Endodermal cell (in vitro differentiated cells): ENCODE measurements around the gene UGT1A4. TPM values are rescaled to one million over a fixed set of nuclear protein-coding genes. Genes with fewer than 3 reads are reported as not detected.

ENCODE experiments used
- DNase-seq: peaks from one replicate; pipeline ENCODE4 v3.0.0-alpha.2; 2017
- H3K27ac ChIP-seq: 2 replicates; pipeline ENCODE4 v1.5.1; 2013; ENCODE audit warnings: mild to moderate bottlenecking, low read depth, low read length, moderate library complexity
- H3K27me3 ChIP-seq: 2 replicates; pipeline ENCODE4 v1.6.1; 2013; ENCODE audit warnings: mild to moderate bottlenecking, low read length, moderate library complexity; ENCODE audit not compliant: insufficient read depth, control insufficient read depth, poor library complexity, severe bottlenecking
- H3K36me3 ChIP-seq: 2 replicates; pipeline ENCODE4 v1.7.0; 2013; ENCODE audit warnings: mild to moderate bottlenecking, low read length, moderate library complexity; ENCODE audit not compliant: control insufficient read depth, insufficient read depth
- H3K4me1 ChIP-seq: one replicate; pipeline ENCODE4 v1.7.0; 2013; ENCODE audit warnings: low read length; ENCODE audit not compliant: control insufficient read depth, insufficient read depth
- H3K4me3 ChIP-seq: 2 replicates; pipeline ENCODE4 v1.5.1; 2013; ENCODE audit warnings: mild to moderate bottlenecking, low read length, moderate library complexity
- H3K9ac ChIP-seq: 2 replicates; pipeline ENCODE4 v1.6.1; 2013; ENCODE audit warnings: mild to moderate bottlenecking, low read length, moderate library complexity; ENCODE audit not compliant: poor library complexity, severe bottlenecking; ENCODE audit errors: extremely low read depth
- H3K9me3 ChIP-seq: 2 replicates; pipeline ENCODE4 v1.6.1; 2013; ENCODE audit warnings: mild to moderate bottlenecking, low read length, moderate library complexity; ENCODE audit not compliant: control insufficient read depth
- H3K27ac Mint-ChIP-seq: 2 replicates; pipeline ENCODE4 v1.8.0; 2020; ENCODE audit warnings: mixed read lengths
- H3K27me3 Mint-ChIP-seq: 2 replicates; pipeline ENCODE4 v1.8.0; 2021; ENCODE audit warnings: mild to moderate bottlenecking, mixed read lengths; ENCODE audit not compliant: insufficient read depth
- H3K36me3 Mint-ChIP-seq: 2 replicates; pipeline ENCODE4 v1.8.0; 2020; ENCODE audit warnings: low read depth, mixed read lengths
- H3K4me1 Mint-ChIP-seq: 2 replicates; pipeline ENCODE4 v1.8.0; 2020; ENCODE audit warnings: mixed read lengths
- H3K4me3 Mint-ChIP-seq: 2 replicates; pipeline ENCODE4 v1.8.0; 2020; ENCODE audit warnings: mild to moderate bottlenecking, moderate library complexity, mixed read lengths
- H3K9me3 Mint-ChIP-seq: 2 replicates; pipeline ENCODE4 v1.8.0; 2020; ENCODE audit warnings: mild to moderate bottlenecking, mixed read lengths
- CTCF ChIP-seq: fragments of 200-600 bp; sonication (generic); conservative IDR thresholded peaks from 2 replicates; pipeline ENCODE4 v1.5.0; 2021; ENCODE audit warnings: antibody characterized with exemption, mild to moderate bottlenecking
- WGBS, 2 experiments: methylation state at CpG; one replicate each; pipeline versions ENCODE4 v1.1.5 to v1.1.7; 2013; ENCODE audit warnings: missing lambda C conversion rate in 2 of 2, mixed read lengths in 1 of 2; ENCODE audit not compliant: insufficient coverage in 1 of 2, insufficient read length in 1 of 2; 5-methylcytosine and 5-hydroxymethylcytosine counted together
- total RNA-seq, 2 donors: library from RNA; stranded (reverse); fragmentation: NEBNext Ultra II Directional in 1 of 2; extraction: Animal tissue kit (Norgen Biotek cat#: 25700) in 1 of 2; gene quantifications; 2 replicates in 1 of 2; 3 replicates in 1 of 2; pipeline ENCODE4 v1.2.1, GENCODE V29; 2021

Gene UGT1A4
- total RNA-seq, 2 donors from 2014 or later = not detected

DNA sequence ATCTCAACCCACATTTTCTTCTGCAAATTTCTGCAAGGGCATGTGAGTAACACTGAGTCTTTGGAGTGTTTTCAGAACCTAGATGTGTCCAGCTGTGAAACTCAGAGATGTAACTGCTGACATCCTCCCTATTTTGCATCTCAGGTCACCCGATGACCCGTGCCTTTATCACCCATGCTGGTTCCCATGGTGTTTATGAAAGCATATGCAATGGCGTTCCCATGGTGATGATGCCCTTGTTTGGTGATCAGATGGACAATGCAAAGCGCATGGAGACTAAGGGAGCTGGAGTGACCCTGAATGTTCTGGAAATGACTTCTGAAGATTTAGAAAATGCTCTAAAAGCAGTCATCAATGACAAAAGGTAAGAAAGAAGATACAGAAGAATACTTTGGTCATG, 49.5 kb downstream of the UGT1A4 start:
- Histone ChIP-seq H3K4me1 (no peaks in the 10 kb centered on the region), H3K4me3 (no peak overlapping the region), H3K9me3 (no peaks in the 10 kb centered on the region), H3K36me3 (no peaks in the 10 kb centered on the region), H3K27me3 (peaks cover 14% of the 10 kb centered on the region), H3K27ac (no peak overlapping the region), H3K9ac (no peak overlapping the region)
- Mint-ChIP-seq H3K9me3 (peaks cover 5% of the 10 kb centered on the region), H3K4me1 (no peaks in the 10 kb centered on the region), H3K27ac (no peak overlapping the region), H3K4me3 (no peak overlapping the region), H3K36me3 (no peaks in the 10 kb centered on the region), H3K27me3 (peaks cover 3% of the 10 kb centered on the region)
- no peak for DNase-seq
- no peak for TF ChIP-seq CTCF
- 68 to 82% methylated on average over 4 of the region's 4 CpGs for WGBS, 2 experiments

- H3K4me3 ChIP-seq = no peak overlapping the region
- H3K36me3 Mint-ChIP-seq = no peaks in the 10 kb centered on the region
- H3K27me3 Mint-ChIP-seq = no peaks in the 10 kb centered on the region
- H3K9ac ChIP-seq = no peak overlapping the region
- no peaks in the 10 kb centered on the region for H3K9me3 ChIP-seq
- no peak for TF ChIP-seq CTCF
- no peak overlapping the region for H3K27ac ChIP-seq
- no peak overlapping the region for H3K4me3 Mint-ChIP-seq
- H3K27me3 ChIP-seq = peaks cover 3% of the 10 kb centered on the region
- H3K27ac Mint-ChIP-seq = no peak overlapping the region
- DNase-seq = no peak
- no peaks in the 10 kb centered on the region for H3K4me1 ChIP-seq
- WGBS, 2 experiments = 88 to 93% methylated on average over 9 of the region's 9 CpGs
- H3K36me3 ChIP-seq = no peaks in the 10 kb centered on the region
- no peaks in the 10 kb centered on the region for H3K4me1 Mint-ChIP-seq
- H3K9me3 Mint-ChIP-seq = peaks cover 5% of the 10 kb centered on the region
Observed at GRCh38 chr2:233769260-233769659, 50.7 kb downstream of the UGT1A4 start.

DNA sequence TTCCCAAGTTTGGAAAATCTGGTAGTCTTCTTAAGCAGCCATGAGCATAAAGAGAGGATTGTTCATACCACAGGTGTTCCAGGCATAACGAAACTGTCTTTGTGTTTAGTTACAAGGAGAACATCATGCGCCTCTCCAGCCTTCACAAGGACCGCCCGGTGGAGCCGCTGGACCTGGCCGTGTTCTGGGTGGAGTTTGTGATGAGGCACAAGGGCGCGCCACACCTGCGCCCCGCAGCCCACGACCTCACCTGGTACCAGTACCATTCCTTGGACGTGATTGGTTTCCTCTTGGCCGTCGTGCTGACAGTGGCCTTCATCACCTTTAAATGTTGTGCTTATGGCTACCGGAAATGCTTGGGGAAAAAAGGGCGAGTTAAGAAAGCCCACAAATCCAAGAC, 53.6 kb downstream of the UGT1A4 start:
- H3K9me3 Mint-ChIP-seq = peaks cover 26% of the 10 kb centered on the region
- H3K4me1 Mint-ChIP-seq = no peaks in the 10 kb centered on the region
- no peak overlapping the region for H3K4me3 Mint-ChIP-seq
- Histone ChIP-seq H3K36me3 (no peaks in the 10 kb centered on the region), H3K4me1 (no peaks in the 10 kb centered on the region), H3K9ac (no peak overlapping the region), H3K9me3 (peaks cover 10% of the 10 kb centered on the region), H3K4me3 (no peak overlapping the region), H3K27ac (no peak overlapping the region), H3K27me3 (no peaks in the 10 kb centered on the region)
- H3K27me3 Mint-ChIP-seq = no peaks in the 10 kb centered on the region
- no peak overlapping the region for H3K27ac Mint-ChIP-seq
- no peak for DNase-seq
- no peak for TF ChIP-seq CTCF
- WGBS, 2 experiments = 92 to 96% methylated on average over 11 to 16 of the region's 16 CpGs
- H3K36me3 Mint-ChIP-seq = no peaks in the 10 kb centered on the region
